ENCODE measurements around the gene GPR18.
"Not testable (repeated sequence)": the region's sequence is repeated elsewhere in the genome, so short reads cannot be mapped to it uniquely, and the experiment has no call there.

GPR18 gene

DNA sequence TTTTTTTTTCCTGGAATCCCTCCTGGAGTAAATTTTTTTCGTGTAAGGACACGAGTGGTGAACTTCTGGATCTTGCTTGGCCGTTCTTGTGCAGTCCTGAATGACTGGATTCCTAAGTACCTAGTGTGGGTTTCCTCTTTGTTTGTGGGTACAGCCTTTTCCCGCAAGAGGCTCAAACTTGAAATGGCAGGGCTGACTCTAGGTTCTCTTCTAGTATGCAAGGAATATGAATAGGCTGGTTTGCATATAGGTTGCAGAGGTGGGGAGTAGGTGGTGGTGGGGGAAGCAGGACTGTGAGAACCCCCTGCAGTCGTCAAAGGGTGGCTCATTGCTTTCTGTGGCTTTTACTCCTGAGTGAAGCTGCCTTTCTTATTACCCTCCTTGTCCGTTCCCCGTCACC is 43.9 kb downstream of the GPR18 start:
- H3K23ac ChIP-seq (ENCODE audit: low read depth, low read length, poor library complexity): no peak overlapping the region
- H3K4ac ChIP-seq (ENCODE audit: low read length): no peak overlapping the region

GRCh38 chr13:99211421-99212035 is 46.7 kb downstream of the GPR18 start:
- no peaks in the 10 kb centered on the region for H3K27me3 ChIP-seq (ENCODE audit: control insufficient read depth in 3 of 3, insufficient read depth in 3 of 3, low read depth in 1 of 3, low read length in 3 of 3)
- no peak overlapping the region for H2BK12ac ChIP-seq (ENCODE audit: low read length)
- WGBS, 2 donors (ENCODE audit: extremely low coverage in 2 of 2, insufficient read length in 2 of 2, insufficient replicate concordance in 1 of 2): no CpG with 5 or more reads among the region's 5 CpGs
- H2AK5ac ChIP-seq (ENCODE audit: low read depth, low read length): no peak overlapping the region
- H3K23ac ChIP-seq (ENCODE audit: low read depth, low read length, poor library complexity): no peak overlapping the region
- H2BK15ac ChIP-seq (ENCODE audit: low read length): no peak overlapping the region
- H2BK120ac ChIP-seq (ENCODE audit: low read depth, low read length): no peak overlapping the region
- H4K8ac ChIP-seq (ENCODE audit: low read depth, low read length): no peak overlapping the region
- peaks cover 6% of the 10 kb centered on the region for H3K79me1 ChIP-seq (ENCODE audit: low read depth, low read length)
- no peak overlapping the region for H3K9ac ChIP-seq (ENCODE audit: low read depth, low read length, poor library complexity)
- no peak for DNase-seq (ENCODE audit: low spot score)
- H4K91ac ChIP-seq (ENCODE audit: low read depth, low read length, poor library complexity): no peak overlapping the region
- no peak overlapping the region for H2AFZ ChIP-seq (ENCODE audit: low read length)
- peaks cover 2 to 16% of the 10 kb centered on the region in 2 donors for H3K36me3 ChIP-seq (replicated peaks in 1 of 2; ENCODE audit: control insufficient read depth in 2 of 2, insufficient read depth in 2 of 2, low read length in 2 of 2)
- H3K4me3 ChIP-seq (ENCODE audit: low read length in 2 of 2): no peak overlapping the region
- no peaks in the 10 kb centered on the region for H3K9me3 ChIP-seq (replicated peaks in 1 of 2; ENCODE audit: control insufficient read depth in 2 of 2, insufficient read depth in 1 of 2, low read depth in 1 of 2, low read length in 2 of 2)
- H3K4me2 ChIP-seq (ENCODE audit: insufficient read depth, low read length, poor library complexity, severe bottlenecking): no peak overlapping the region
- no peak overlapping the region for H3K18ac ChIP-seq (ENCODE audit: low read length)
- no peak overlapping the region for H3K27ac ChIP-seq (replicated peaks; ENCODE audit: low read length)
- H3K4ac ChIP-seq (ENCODE audit: low read length): no peak overlapping the region
- H3K14ac ChIP-seq (ENCODE audit: low read length): no peak overlapping the region
- peaks cover 11 to 23% of the 10 kb centered on the region in 2 donors for H3K4me1 ChIP-seq (ENCODE audit: control insufficient read depth in 2 of 2, insufficient read depth in 1 of 2, low read depth in 1 of 2, low read length in 2 of 2)
- H2BK5ac ChIP-seq (ENCODE audit: low read length): no peak overlapping the region

More for the DNA sequence above, 43.9 kb downstream of the GPR18 start:
- H2BK15ac ChIP-seq (ENCODE audit: low read length): no peak overlapping the region
- peaks cover 8% of the 10 kb centered on the region for H3K79me1 ChIP-seq (ENCODE audit: low read depth, low read length)
- no peak overlapping the region for H2BK120ac ChIP-seq (ENCODE audit: low read depth, low read length)
- no CpG with 5 or more reads among the region's 7 CpGs for WGBS, 2 donors (ENCODE audit: extremely low coverage in 2 of 2, insufficient read length in 2 of 2, insufficient replicate concordance in 1 of 2)
- H3K14ac ChIP-seq (ENCODE audit: low read length): no peak overlapping the region
- no peak overlapping the region for H4K91ac ChIP-seq (ENCODE audit: low read depth, low read length, poor library complexity)
- no peaks in the 10 kb centered on the region for H3K9me3 ChIP-seq (replicated peaks in 1 of 2; ENCODE audit: control insufficient read depth in 2 of 2, insufficient read depth in 1 of 2, low read depth in 1 of 2, low read length in 2 of 2)
- no peak overlapping the region for H3K9ac ChIP-seq (ENCODE audit: low read depth, low read length, poor library complexity)
- no peak overlapping the region for H3K4me2 ChIP-seq (ENCODE audit: insufficient read depth, low read length, poor library complexity, severe bottlenecking)
- peaks cover 11 to 21% of the 10 kb centered on the region in 2 donors for H3K4me1 ChIP-seq (ENCODE audit: control insufficient read depth in 2 of 2, insufficient read depth in 1 of 2, low read depth in 1 of 2, low read length in 2 of 2)
- peaks cover 0 to 7% of the 10 kb centered on the region in 2 donors for H3K36me3 ChIP-seq (replicated peaks in 1 of 2; ENCODE audit: control insufficient read depth in 2 of 2, insufficient read depth in 2 of 2, low read length in 2 of 2)
- no peak overlapping the region for H2AFZ ChIP-seq (ENCODE audit: low read length)
- DNase-seq (ENCODE audit: low spot score): no peak
- no peaks in the 10 kb centered on the region for H3K27me3 ChIP-seq (ENCODE audit: control insufficient read depth in 3 of 3, insufficient read depth in 3 of 3, low read depth in 1 of 3, low read length in 3 of 3)
- H3K4me3 ChIP-seq (ENCODE audit: low read length in 2 of 2): no peak overlapping the region
- H2BK12ac ChIP-seq (ENCODE audit: low read length): no peak overlapping the region
- no peak overlapping the region for H3K18ac ChIP-seq (ENCODE audit: low read length)
- no peak overlapping the region for H2BK5ac ChIP-seq (ENCODE audit: low read length)
- no peak overlapping the region for H2AK5ac ChIP-seq (ENCODE audit: low read depth, low read length)
- no peak overlapping the region for H4K8ac ChIP-seq (ENCODE audit: low read depth, low read length)
- peak overlapping the region; percentile 38 for H3K27ac ChIP-seq (replicated peaks; ENCODE audit: low read length)

DNA sequence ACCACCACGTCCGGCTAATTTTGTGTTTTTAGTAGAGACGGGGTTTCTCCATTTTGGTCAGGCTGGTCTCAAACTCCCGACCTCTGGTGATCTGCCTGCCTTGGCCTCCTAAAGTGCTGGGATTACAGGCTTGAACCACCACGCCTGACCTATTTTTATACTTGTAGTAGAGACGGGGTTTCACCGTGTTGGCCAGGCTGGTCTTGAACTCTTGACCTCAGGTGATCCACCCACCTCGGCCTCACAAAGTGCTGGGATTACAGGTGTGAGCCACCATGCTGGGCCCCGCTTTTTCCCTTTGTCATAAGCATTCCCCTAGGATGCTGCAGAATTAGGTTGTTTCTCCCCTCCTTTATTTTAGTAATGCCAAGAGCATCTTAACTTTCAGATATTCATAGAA is 47.6 kb downstream of the GPR18 start:
- not testable (repeated sequence) for H3K18ac ChIP-seq (ENCODE audit: low read length); H4K8ac ChIP-seq (ENCODE audit: low read depth, low read length); H3K14ac ChIP-seq (ENCODE audit: low read length); H3K9ac ChIP-seq (ENCODE audit: low read depth, low read length, poor library complexity); H2BK12ac ChIP-seq (ENCODE audit: low read length); H3K4me3 ChIP-seq (ENCODE audit: low read length in 2 of 2); H2BK5ac ChIP-seq (ENCODE audit: low read length); H3K23ac ChIP-seq (ENCODE audit: low read depth, low read length, poor library complexity); H2BK15ac ChIP-seq (ENCODE audit: low read length); H4K91ac ChIP-seq (ENCODE audit: low read depth, low read length, poor library complexity); H3K79me1 ChIP-seq (ENCODE audit: low read depth, low read length); H2AFZ ChIP-seq (ENCODE audit: low read length); H2BK120ac ChIP-seq (ENCODE audit: low read depth, low read length); H2AK5ac ChIP-seq (ENCODE audit: low read depth, low read length); H3K9me3 ChIP-seq (replicated peaks in 1 of 2; ENCODE audit: control insufficient read depth in 2 of 2, insufficient read depth in 1 of 2, low read depth in 1 of 2, low read length in 2 of 2); H3K4me2 ChIP-seq (ENCODE audit: insufficient read depth, low read length, poor library complexity, severe bottlenecking); DNase-seq (ENCODE audit: low spot score); H3K4ac ChIP-seq (ENCODE audit: low read length); H3K27me3 ChIP-seq (ENCODE audit: control insufficient read depth in 3 of 3, insufficient read depth in 3 of 3, low read depth in 1 of 3, low read length in 3 of 3); H3K27ac ChIP-seq (replicated peaks; ENCODE audit: low read length)
- Histone ChIP-seq H3K36me3 (replicated peaks in 1 of 2; ENCODE audit: control insufficient read depth in 2 of 2, insufficient read depth in 2 of 2, low read length in 2 of 2) (peaks cover 4 to 25% of the 10 kb centered on the region in 2 donors), H3K4me1 (ENCODE audit: control insufficient read depth in 2 of 2, insufficient read depth in 1 of 2, low read depth in 1 of 2, low read length in 2 of 2) (peaks cover 11 to 22% of the 10 kb centered on the region in 2 donors)
- no CpG with 5 or more reads among the region's 9 CpGs for WGBS, 2 donors (ENCODE audit: extremely low coverage in 2 of 2, insufficient read length in 2 of 2, insufficient replicate concordance in 1 of 2)

- Histone ChIP-seq H4K8ac (ENCODE audit: low read depth, low read length) (no peak overlapping the region), H2BK120ac (ENCODE audit: low read depth, low read length) (no peak overlapping the region), H3K27me3 (ENCODE audit: control insufficient read depth in 3 of 3, insufficient read depth in 3 of 3, low read depth in 1 of 3, low read length in 3 of 3) (no peaks in the 10 kb centered on the region), H2AK5ac (ENCODE audit: low read depth, low read length) (no peak overlapping the region), H2BK12ac (ENCODE audit: low read length) (no peak overlapping the region), H3K27ac (replicated peaks; ENCODE audit: low read length) (no peak overlapping the region), H4K91ac (ENCODE audit: low read depth, low read length, poor library complexity) (no peak overlapping the region), H3K79me1 (ENCODE audit: low read depth, low read length) (peaks cover 6% of the 10 kb centered on the region), H3K4ac (ENCODE audit: low read length) (no peak overlapping the region), H2AFZ (ENCODE audit: low read length) (no peak overlapping the region), H3K9ac (ENCODE audit: low read depth, low read length, poor library complexity) (no peak overlapping the region), H2BK5ac (ENCODE audit: low read length) (no peak overlapping the region), H3K9me3 (replicated peaks in 1 of 2; ENCODE audit: control insufficient read depth in 2 of 2, insufficient read depth in 1 of 2, low read depth in 1 of 2, low read length in 2 of 2) (no peaks in the 10 kb centered on the region), H3K4me3 (ENCODE audit: low read length in 2 of 2) (no peak overlapping the region), H3K18ac (ENCODE audit: low read length) (peak overlapping the region; percentile 12), H3K23ac (ENCODE audit: low read depth, low read length, poor library complexity) (no peak overlapping the region), H3K36me3 (replicated peaks in 1 of 2; ENCODE audit: control insufficient read depth in 2 of 2, insufficient read depth in 2 of 2, low read length in 2 of 2) (peaks cover 4 to 25% of the 10 kb centered on the region in 2 donors), H2BK15ac (ENCODE audit: low read length) (no peak overlapping the region), H3K4me2 (ENCODE audit: insufficient read depth, low read length, poor library complexity, severe bottlenecking) (no peak overlapping the region), H3K14ac (ENCODE audit: low read length) (no peak overlapping the region), H3K4me1 (ENCODE audit: control insufficient read depth in 2 of 2, insufficient read depth in 1 of 2, low read depth in 1 of 2, low read length in 2 of 2) (peaks cover under 1 to 9% of the 10 kb centered on the region in 2 donors)
- DNase-seq (ENCODE audit: low spot score): no peak
- no CpG with 5 or more reads among the region's 8 CpGs for WGBS, 2 donors (ENCODE audit: extremely low coverage in 2 of 2, insufficient read length in 2 of 2, insufficient replicate concordance in 1 of 2)
Observed at GRCh38 chr13:99208845-99209527, 49.2 kb downstream of the GPR18 start.

Data from neuronal stem cell (in vitro differentiated cells).